HEK293T (cell line): ENCODE results near the gene CRHR2.

ENCODE experiments used
- CTCF ChIA-PET: fragments of 350-600 bp; formaldehyde crosslinking; extraction: SDS; loops from one replicate; lab custom pipeline; 2021; ENCODE audit warnings: antibody characterized with exemption, inconsistent platforms; lab: Yijun Ruan, JAX
- POLR2A ChIA-PET: fragments of 350-600 bp; formaldehyde crosslinking; extraction: SDS; loops from one replicate; lab custom pipeline; 2020; ENCODE audit warnings: antibody characterized with exemption, inconsistent platforms; lab: Yijun Ruan, JAX
- DNase-seq: peaks from one replicate; pipeline ENCODE4 v3.0.0; 2012; ENCODE audit warnings: mixed read lengths; ENCODE audit errors: extremely low spot score
- ARNT ChIP-seq: fragments of 450-650 bp; IDR thresholded peaks from 2 replicates; pipeline ENCODE4 v1.6.1; 2017; ENCODE audit warnings: mild to moderate bottlenecking
- BHLHE40 ChIP-seq: fragments of 450-650 bp; IDR thresholded peaks from 2 replicates; pipeline ENCODE4 v1.6.1; 2016; ENCODE audit warnings: mild to moderate bottlenecking, moderate library complexity, borderline replicate concordance
- CTBP1 ChIP-seq: fragments of 450-650 bp; IDR thresholded peaks from 2 replicates; pipeline ENCODE4 v1.6.1; 2016; ENCODE audit warnings: borderline replicate concordance
- ELF4 ChIP-seq: fragments of 450-650 bp; IDR thresholded peaks from 2 replicates; pipeline ENCODE4 v1.6.1; 2017; ENCODE audit warnings: antibody characterized with exemption
- FOXA1 ChIP-seq: fragments of 450-650 bp; IDR thresholded peaks from 2 replicates; pipeline ENCODE4 v1.6.1; 2016; ENCODE audit warnings: mild to moderate bottlenecking
- FOXK2 ChIP-seq: fragments of 450-650 bp; IDR thresholded peaks from 2 replicates; pipeline ENCODE4 v1.6.1; 2016; ENCODE audit warnings: mild to moderate bottlenecking
- FOXM1 ChIP-seq: fragments of 450-650 bp; IDR thresholded peaks from 2 replicates; pipeline ENCODE4 v1.6.1; 2017; ENCODE audit warnings: mild to moderate bottlenecking, borderline replicate concordance
- HDGF ChIP-seq: fragments of 450-650 bp; IDR thresholded peaks from 2 replicates; pipeline ENCODE4 v1.6.1; 2017; ENCODE audit warnings: antibody characterized with exemption, borderline replicate concordance
- L3MBTL2 ChIP-seq: fragments of 450-650 bp; conservative IDR thresholded peaks from 2 replicates; pipeline ENCODE4 v1.6.1; 2016; ENCODE audit warnings: mild to moderate bottlenecking
- LEF1 ChIP-seq: fragments of 450-650 bp; IDR thresholded peaks from 2 replicates; pipeline ENCODE4 v1.6.1; 2017; ENCODE audit warnings: mild to moderate bottlenecking, borderline replicate concordance
- NFRKB ChIP-seq: fragments of 450-650 bp; IDR thresholded peaks from 2 replicates; pipeline ENCODE4 v1.6.1; 2016; ENCODE audit warnings: mild to moderate bottlenecking, moderate library complexity
- SP1 ChIP-seq: fragments of 450-650 bp; IDR thresholded peaks from 2 replicates; pipeline ENCODE4 v1.6.1; 2017
- SUZ12 ChIP-seq: fragments of 450-650 bp; IDR thresholded peaks from 2 replicates; pipeline ENCODE4 v1.6.1; 2016; ENCODE audit warnings: mild to moderate bottlenecking
- TARDBP ChIP-seq: fragments of 450-650 bp; IDR thresholded peaks from 2 replicates; pipeline ENCODE4 v1.6.1; 2016
- ZNF384 ChIP-seq: fragments of 450-650 bp; IDR thresholded peaks from 2 replicates; pipeline ENCODE4 v1.6.1; 2016
- TF ChIP-seq, protein P1 (sequence below): fragments of 450-650 bp; IDR thresholded peaks from 2 replicates; pipeline ENCODE4 v1.6.1; 2016

CRHR2 gene

DNA sequence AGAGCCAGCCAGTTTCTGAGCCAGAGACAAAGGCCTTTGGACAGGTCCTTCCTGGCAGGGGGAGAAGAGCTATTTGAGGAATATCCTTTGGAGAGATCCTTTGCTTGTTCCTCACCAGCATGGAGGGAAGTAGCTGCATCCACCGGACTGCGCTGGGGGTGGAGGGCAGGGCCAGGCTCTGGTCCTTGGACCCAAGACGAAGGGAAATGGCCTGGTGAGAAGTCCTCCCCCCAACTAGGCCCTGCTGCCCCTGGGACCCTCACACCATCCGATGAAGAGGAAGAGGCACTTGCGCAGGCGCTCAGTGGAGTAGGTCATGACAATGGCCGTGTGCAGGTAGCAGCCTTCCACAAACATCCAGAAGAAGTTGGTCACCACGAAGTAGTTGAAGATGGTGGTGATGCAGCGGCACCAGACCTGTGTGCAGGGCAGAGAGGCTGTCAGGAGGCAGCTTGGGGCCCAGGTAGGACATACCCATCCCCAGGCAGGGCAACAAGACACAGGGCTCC, 19.8 kb downstream of the CRHR2 start:
- POLR2A ChIA-PET, result no interaction called here
- no peak for DNase-seq
- no peak for TF ChIP-seq NFRKB
- no peak for TF ChIP-seq FOXK2
- TF ChIP-seq SP1, result no peak
- no peak for TF ChIP-seq ARNT
- TF ChIP-seq SUZ12, result no peak
- TF ChIP-seq BHLHE40, result no peak
- no peak for TF ChIP-seq ELF4
- TF ChIP-seq LEF1, result no peak
- TF ChIP-seq CTBP1, result no peak
- TF ChIP-seq L3MBTL2, result no peak
- TF ChIP-seq FOXA1, result no peak
- CTCF ChIA-PET, result no interaction called here

DNA sequence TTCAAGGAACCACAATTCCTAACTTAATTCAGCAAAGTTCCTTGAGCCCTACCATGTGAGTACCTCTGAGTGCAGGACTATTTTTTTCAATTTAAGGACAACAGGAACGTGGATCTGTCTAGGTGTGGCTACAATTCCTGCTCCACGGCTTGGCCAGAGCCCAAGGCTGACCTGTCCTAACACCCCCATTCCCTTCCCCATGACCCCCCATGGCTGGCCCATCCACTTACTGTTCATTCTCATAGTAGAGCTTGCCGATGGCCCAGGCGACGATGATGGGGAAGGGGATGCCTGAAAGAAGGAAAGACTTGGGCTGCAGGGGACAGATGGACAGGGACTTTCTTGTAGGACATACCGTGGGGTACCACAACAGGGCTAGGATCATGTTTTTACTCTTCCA, 20.3 kb downstream of the CRHR2 start:
- CTCF ChIA-PET, result no interaction called here
- TF ChIP-seq ZNF384, result no peak
- no peak for TF ChIP-seq FOXM1
- TF ChIP-seq SP1, result no peak
- POLR2A ChIA-PET, result interaction anchor here (0.6 kb wide), 1 partner anchor 22 kb away, joined by 3 read pairs; no protein-coding TSS in a partner anchor
- no peak for DNase-seq

DNA sequence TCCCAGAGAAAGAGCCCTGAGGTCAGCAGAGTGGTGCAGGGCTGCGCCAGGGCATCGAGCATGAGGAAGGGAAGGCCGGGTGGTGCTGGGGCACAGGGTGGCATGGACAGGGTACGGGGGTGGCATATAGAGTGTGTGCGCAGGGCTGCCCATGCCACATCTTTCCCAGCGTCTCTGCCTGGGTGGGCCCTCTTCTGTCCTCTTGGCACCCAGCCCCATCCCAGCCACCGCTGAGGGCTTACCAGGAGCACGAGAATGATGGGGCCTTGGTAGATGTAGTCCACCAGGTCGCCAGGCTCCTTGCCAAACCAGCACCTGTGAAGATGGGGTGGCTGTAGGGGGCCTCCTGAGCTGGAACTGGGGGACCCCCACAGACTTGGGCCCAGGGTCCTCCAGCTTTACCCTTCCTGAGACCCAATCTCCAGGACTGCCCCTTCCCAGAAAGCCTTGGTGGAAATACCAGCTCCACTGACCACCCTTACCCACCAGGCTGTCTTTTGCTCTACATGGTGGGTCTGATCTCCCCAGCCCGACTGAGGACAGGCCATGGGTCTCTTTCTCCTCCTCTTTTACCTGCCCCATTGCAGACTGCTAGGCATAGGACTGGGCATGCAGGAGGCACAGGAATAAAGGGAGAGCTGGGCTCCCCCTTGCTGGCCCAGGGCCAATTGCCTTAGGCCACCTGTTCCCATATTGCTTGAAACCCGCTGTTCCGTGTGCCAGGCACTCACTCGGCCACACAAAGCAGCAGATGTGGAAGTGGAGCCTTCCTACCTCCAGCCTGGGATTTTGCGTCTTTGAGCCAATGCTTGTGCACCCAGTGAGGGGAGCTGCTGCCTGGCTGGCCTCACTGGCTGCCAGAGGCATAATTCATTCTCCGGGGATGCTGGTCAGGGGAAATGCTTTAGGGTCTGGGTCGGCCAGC, 21.7 kb downstream of the CRHR2 start:
- ChIA-PET POLR2A (no interaction called here), CTCF (no interaction called here)
- TF ChIP-seq CTBP1 (no peak), ARNT (no peak), ELF4 (no peak), SUZ12 (no peak), FOXM1 (no peak), FOXK2 (no peak), FOXA1 (no peak), L3MBTL2 (no peak), TARDBP (no peak), ZNF384 (no peak), NFRKB (no peak), LEF1 (no peak), SP1 (no peak), BHLHE40 (no peak)
- DNase-seq, result no peak

DNA sequence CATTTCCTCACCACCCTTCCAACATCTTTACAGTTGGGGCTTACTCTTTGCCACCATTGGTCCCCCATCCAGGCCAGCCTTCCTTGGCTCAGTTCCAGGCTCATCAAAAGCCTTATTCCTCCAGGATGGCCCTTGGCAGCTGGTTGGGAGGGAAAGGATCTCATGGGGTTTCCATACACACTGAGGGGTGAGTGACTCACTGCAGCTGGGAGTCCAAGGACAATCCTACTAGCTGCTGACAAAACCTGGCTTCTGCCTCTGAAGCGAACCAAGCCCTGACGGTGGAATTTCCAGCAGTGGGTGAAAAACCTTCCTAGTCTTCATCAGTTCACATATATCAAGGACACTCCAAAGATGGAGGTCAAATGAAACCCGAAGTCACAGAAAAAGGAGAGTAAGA, 22.9 kb downstream of the CRHR2 start:
- POLR2A ChIA-PET, result interaction anchor here (1.0 kb wide), 1 partner anchor 15 kb away, joined by 3 read pairs; no protein-coding TSS in a partner anchor

DNA sequence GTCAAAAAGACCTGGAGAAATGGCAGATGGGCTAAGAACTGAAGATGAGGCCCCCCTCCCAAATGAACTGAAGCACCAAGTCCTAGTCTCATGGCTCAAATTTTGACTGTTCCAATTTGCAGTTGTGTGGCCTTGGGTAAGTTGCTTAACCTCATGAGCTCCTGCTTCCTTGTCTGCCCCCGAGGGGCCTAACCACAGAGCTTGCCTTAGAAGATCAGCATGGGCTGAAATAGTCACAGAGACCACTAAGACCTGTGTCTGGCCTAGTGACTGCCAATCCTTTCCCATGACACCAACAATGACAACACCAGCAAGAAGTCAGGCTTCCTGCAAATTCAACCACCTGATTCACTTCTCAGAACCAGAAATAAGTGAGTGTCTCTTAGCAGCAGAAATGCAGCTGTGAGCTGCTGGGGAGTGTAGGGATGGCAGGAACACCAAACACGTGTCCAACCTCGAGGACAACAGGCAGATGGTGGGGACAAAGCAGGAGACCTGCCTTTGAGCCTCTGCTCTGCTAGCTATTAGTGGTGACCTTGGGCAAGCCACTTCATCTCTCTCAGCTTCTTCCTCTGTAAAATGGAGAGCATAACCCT, 23.7 kb downstream of the CRHR2 start:
- ChIA-PET CTCF (no interaction called here), POLR2A (no interaction called here)
- no peak for TF ChIP-seq HDGF
- TF ChIP-seq, protein P1, sequence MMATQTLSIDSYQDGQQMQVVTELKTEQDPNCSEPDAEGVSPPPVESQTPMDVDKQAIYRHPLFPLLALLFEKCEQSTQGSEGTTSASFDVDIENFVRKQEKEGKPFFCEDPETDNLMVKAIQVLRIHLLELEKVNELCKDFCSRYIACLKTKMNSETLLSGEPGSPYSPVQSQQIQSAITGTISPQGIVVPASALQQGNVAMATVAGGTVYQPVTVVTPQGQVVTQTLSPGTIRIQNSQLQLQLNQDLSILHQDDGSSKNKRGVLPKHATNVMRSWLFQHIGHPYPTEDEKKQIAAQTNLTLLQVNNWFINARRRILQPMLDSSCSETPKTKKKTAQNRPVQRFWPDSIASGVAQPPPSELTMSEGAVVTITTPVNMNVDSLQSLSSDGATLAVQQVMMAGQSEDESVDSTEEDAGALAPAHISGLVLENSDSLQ, result no peak
- no peak for TF ChIP-seq BHLHE40
- no peak for TF ChIP-seq SP1
- TF ChIP-seq LEF1, result no peak
- TF ChIP-seq FOXA1, result no peak
- no peak for TF ChIP-seq FOXM1
- no peak for TF ChIP-seq SUZ12
- no peak for TF ChIP-seq L3MBTL2
- no peak for TF ChIP-seq ZNF384
- no peak for TF ChIP-seq NFRKB
- no peak for TF ChIP-seq FOXK2
- no peak for TF ChIP-seq ELF4
- TF ChIP-seq CTBP1, result no peak
- DNase-seq, result no peak

More for the DNA sequence above, 22.9 kb downstream of the CRHR2 start:
- no peak for DNase-seq
- CTCF ChIA-PET, result no interaction called here
- TF ChIP-seq SP1 (no peak), TARDBP (no peak), ZNF384 (no peak)

DNA sequence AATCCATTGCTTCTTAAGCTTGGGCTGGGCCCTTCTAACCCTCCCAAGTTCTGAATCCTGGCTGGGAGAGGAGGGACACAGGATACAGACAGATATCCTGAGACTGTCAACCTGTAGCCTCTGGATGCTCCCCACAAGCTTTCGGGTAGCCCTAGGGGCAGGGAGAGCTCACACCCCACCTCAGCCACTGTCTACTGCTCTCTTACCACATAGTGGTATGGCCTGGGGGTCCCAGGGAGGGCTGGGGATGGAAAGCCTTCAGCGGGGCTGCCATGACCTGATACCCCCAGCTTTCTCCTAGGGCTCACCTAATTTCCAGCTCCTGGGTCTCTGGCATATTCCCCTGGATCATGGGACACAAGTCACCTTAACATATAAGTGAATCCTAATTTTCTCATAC, 25.1 kb downstream of the CRHR2 start:
- CTCF ChIA-PET, result no interaction called here

More for the DNA sequence above, 25.1 kb downstream of the CRHR2 start:
- no peak for TF ChIP-seq FOXA1
- TF ChIP-seq ZNF384, result no peak
- no peak for TF ChIP-seq SUZ12
- no peak for TF ChIP-seq L3MBTL2
- TF ChIP-seq TARDBP, result no peak
- no peak for TF ChIP-seq CTBP1
- no peak for TF ChIP-seq BHLHE40
- no peak for TF ChIP-seq LEF1
- TF ChIP-seq FOXK2, result no peak
- TF ChIP-seq SP1, result no peak
- no peak for TF ChIP-seq NFRKB
- no peak for TF ChIP-seq ARNT
- no peak for TF ChIP-seq ELF4
- TF ChIP-seq, protein P1, result no peak
- TF ChIP-seq HDGF, result no peak
- no peak for TF ChIP-seq FOXM1
- POLR2A ChIA-PET, result no interaction called here
- no peak for DNase-seq
